ENCODE results near the gene METTL27.
"Not testable (repeated sequence)": the region's sequence is repeated elsewhere in the genome, so short reads cannot be mapped to it uniquely, and the experiment has no call there.

METTL27 gene, protein sequence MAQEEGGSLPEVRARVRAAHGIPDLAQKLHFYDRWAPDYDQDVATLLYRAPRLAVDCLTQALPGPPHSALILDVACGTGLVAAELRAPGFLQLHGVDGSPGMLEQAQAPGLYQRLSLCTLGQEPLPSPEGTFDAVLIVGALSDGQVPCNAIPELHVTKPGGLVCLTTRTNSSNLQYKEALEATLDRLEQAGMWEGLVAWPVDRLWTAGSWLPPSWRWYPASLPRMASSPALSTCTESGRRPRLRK

DNA sequence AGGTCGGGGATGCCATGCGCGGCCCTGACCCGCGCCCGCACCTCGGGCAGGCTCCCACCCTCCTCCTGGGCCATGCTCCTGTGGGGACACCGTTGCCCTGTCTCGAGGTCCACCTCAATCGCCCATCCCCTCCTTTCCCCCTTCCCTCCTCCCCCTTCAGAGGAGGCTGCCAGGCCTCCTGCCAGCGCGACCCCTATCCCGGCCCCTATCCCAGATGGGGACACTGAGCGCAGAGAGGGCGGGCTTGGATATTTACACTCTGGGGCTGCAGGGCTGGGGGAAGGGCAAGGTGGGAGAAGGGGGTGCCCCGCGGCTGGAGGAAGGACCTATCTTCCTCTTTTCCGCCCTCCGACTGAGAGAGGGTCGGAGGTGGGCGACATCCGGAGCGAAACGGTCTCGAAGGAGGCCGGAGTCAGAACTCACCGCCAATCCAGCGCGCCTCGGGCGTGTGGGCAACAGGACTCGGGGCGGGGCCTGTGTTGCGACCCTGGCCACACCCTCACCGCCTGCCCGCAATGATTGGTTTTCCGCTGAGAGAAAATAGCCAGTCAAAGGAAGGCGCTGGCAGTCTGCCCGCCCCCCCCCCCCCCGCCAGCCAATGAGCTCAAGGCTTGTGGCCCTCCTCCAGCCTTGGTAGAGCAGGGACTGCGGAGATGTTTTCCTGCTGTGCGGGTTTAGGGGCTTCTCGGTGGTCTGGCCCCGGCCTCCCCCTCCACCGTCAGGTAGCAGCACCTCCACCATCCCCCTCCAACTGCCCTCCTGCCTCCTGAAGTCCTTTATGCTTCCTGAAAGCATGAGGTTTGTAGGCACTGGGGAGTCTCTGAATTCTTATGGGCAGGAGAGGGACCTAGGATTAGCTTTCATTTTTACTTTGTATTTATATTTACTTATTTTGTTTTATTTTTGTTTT lies at the start of gene METTL27:
METTL27 (minus strand) TSS at position 450 of the 910 bp plus-strand sequence; CDS start at position 74, 376 bp downstream.
- DNase-seq (ENCODE audit: low spot score), result peak; percentile 95

- DNase-seq (ENCODE audit: low spot score), result no peak
These were observed 49.0 kb upstream of the METTL27 start for GRCh38 chr7:73891178-73891885.

DNA sequence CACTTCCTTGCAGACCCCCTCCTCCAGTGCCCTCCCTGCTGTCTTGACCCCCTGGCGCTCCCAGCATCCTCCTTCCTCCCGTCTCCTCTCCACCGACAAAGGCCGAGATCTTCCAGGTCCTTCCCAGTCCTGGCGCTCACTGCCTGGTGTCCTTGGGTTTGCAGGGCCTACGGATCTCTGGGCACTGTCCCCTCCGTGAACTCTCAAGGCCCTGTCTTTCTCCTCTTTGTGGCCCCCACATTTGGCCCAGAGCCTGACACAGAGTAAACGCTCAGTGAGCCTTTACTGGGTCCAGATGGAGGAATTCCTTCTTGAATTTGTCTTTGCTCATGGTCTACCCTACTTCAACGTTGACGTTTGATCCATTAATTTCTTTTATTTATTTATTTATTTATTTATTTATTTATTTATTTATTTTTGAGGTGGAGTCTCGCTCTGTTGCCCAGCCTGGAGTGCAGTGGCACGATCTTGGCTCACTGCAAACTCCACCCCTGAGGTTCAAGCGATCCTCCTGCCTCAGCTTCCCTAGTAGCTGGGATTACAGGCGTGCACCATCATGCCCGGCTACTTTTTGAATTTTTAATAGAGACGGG lies 48.3 kb upstream of the METTL27 start:
- DNase-seq (ENCODE audit: low spot score), result no peak

DNA sequence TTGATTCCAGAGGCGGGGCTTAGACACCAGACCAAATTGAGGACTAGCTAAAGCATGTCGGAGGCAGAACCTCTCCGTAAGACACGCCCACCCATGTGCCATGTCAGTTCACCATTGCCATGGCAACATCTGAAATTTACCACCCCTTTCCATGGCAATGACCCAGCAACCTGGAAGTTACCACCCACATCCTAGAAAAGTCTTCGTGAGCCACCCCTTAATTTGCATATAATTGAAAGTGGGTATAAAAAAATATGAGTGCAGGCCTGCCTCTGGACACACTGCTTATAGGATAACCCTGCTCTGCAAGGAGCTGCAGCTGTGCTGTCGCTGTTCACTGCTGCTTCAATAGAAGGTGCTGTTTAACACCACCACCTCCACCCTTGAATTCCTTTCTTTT lies 46.6 kb upstream of the METTL27 start:
- DNase-seq (ENCODE audit: low spot score), result peak; percentile 82

- no peak for DNase-seq (ENCODE audit: low spot score)
These were observed 45.4 kb upstream of the METTL27 start for GRCh38 chr7:73887762-73888161.

- DNase-seq (ENCODE audit: low spot score), result peak; percentile 91
These were observed 43.9 kb upstream of the METTL27 start for GRCh38 chr7:73885975-73886798.

- DNase-seq (ENCODE audit: low spot score), result peak; percentile 10
These were observed 43.2 kb upstream of the METTL27 start for GRCh38 chr7:73885433-73885974.

GRCh38 chr7:73884867-73885422 lies 42.6 kb upstream of the METTL27 start:
- not testable (repeated sequence) for DNase-seq (ENCODE audit: low spot score)

DNA sequence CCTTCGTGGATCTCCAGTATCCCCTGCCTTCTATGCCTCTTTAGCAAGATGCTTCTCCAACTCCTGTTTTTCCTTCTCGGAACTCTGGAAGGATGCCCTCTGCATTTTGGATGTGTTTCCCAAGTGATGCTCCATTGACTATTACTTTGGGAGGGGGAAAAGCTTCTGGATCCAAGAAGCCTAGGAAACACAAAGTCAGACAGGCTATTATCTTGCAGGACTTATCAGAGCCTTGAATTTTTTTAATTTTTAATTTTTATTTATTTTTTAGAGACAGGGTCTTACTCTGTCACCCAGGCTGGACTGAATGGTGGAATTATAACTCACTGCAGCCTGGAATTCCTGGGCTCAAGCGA lies 39.7 kb upstream of the METTL27 start:
- no peak for DNase-seq (ENCODE audit: low spot score)

DNA sequence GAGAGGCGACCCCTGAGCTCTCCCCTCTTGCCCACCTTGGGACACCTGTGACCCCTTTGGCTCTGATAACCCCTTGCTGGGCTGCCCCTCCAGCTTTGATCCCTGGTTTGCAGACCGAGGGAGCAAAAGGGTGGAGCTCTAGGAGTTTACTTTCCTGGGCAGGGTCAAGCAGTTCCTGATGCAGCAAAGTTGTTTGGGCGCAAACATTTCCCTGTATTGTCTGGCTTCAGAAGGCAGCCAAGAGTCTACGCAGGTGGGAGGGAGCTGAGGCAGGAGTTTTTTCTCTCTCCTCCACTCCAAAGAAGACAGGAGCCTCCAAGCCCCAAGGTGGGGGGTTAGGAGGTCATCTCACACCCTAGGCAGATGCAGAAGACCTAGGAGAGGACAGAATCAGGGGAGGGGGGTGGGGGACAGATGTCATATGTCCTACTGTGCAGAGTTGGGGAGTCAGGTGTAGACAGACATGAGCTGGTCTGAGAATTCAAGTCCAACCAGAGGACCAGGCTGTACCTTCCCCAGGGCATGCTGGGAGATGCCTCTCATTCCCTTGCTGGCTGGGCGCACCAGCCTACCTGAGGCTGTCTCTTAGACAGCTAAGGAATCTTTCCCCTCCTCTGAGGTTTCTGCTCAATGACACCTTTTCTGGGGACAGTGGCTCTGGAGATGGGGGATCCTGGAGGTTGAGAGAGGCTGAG lies 39.2 kb upstream of the METTL27 start:
- DNase-seq (ENCODE audit: low spot score), result no peak

- DNase-seq (ENCODE audit: low spot score), result no peak
These were observed 38.5 kb upstream of the METTL27 start for GRCh38 chr7:73880755-73881328.

DNA sequence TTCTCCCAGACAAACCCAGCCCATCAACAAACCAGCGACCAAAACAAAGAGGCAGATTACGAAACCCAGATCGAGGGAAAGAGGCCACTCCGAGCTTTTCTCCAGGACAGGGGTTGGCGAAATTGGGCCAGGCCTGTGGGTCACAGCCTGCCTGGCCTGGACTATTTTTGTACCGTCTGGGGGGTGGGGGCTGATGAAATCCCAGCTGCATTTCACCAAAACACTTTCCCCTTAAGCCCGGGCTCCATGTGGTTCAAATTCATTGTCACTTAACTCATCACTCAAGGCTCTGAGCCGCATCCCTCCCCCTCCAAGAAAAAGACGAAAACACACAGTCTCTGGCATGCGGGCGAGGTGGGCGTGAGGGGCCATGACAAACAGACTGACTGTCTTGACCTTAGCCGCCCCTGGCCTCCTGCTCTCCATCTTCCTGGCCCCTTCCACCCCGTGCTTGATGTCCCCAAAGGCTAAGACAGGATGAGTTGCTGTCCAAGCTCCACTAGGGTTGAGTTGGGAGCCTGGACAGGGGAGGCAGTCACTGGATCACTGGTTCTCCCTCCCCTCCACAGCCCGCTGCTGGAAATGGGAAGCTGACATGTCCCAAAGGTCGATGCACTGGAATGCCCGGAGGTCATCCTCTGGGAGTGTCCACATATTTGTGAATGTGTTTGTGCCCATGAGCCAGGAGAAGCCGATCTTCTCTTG lies 37.8 kb upstream of the METTL27 start:
- DNase-seq (ENCODE audit: low spot score), result no peak

GRCh38 chr7:73876973-73877372 lies 34.7 kb upstream of the METTL27 start:
- no peak for DNase-seq (ENCODE audit: low spot score)

- no peak for DNase-seq (ENCODE audit: low spot score)
These were observed 34.0 kb upstream of the METTL27 start for GRCh38 chr7:73876361-73876760.

DNA sequence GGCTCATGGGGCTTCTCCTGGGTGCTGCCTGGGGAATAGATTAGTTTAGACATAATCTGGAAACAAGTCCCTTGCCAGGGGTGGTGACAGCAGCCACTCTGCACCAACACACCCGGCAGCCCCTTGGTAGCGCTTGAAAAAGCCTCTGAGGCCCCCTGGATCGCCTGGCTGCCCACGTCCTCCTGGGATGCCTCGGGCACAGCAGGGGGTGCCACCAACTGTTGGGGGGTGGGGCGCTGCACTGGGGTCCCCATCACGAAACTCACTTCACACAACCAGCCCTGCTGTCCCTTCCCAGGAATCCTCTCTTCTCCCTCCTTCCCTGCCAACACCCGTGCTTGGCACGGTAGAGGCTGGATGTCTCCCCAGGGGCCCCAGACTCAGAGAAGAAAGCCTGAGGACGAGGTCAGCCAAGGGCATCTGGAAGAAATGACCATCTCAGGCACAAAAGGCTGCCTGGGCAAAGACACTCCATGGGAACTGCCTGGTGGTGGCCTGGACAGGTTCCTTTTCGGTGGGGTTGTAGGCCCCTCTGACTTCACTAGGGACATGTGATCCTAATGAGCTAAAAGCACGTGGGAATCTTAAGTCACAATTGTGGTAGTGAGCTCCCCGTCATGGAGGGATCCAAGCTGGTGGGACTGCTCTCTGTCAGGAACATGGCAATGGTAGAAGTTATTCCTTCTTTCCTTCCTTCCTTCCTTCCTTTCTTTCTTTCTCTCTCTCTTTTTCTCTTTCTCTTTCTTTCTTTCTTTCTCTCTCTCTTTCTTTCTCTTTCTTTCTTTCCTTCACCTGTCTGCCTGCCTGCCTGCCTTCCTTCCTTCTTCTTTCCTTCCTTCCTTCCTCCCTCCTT lies 30.0 kb upstream of the METTL27 start:
- DNase-seq (ENCODE audit: low spot score), result no peak

GRCh38 chr7:73871163-73872011 lies 29.1 kb upstream of the METTL27 start:
- DNase-seq (ENCODE audit: low spot score), result no peak

DNA sequence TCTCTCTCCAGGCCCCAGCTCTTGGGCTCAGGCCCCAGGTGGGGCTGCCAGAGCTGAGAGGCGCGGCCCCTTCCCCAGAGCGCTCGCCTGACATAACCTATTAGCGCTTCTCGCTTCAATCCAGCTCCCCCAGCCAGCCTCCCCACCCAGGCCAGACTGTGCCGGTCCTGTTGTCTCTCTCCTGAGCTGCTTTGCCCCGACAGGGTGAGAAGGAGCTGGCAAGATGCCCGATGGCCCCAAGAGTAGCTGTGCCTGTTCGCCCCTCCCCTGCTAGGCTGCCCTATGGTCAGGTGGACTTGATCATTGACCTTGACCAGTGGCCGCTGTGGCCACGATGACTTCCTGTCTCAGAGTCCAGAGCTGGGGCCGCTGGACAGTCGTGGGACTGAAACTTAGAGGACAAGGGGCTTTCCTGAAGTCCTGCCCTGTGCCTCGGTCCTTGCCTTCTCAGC lies 27.8 kb upstream of the METTL27 start:
- DNase-seq (ENCODE audit: low spot score), result no peak
